Hippocampal formation (tissue), 2 donors: ENCODE data around the gene ETF1.
"Not testable (repeated sequence)": the region's sequence is repeated elsewhere in the genome, so short reads cannot be mapped to it uniquely, and the experiment has no call there.

Experiments
- DNase-seq, 2 donors: peaks; one replicate each; lab custom pipeline; 2025; lab: John Stamatoyannopoulos, UW

ETF1 gene

DNA sequence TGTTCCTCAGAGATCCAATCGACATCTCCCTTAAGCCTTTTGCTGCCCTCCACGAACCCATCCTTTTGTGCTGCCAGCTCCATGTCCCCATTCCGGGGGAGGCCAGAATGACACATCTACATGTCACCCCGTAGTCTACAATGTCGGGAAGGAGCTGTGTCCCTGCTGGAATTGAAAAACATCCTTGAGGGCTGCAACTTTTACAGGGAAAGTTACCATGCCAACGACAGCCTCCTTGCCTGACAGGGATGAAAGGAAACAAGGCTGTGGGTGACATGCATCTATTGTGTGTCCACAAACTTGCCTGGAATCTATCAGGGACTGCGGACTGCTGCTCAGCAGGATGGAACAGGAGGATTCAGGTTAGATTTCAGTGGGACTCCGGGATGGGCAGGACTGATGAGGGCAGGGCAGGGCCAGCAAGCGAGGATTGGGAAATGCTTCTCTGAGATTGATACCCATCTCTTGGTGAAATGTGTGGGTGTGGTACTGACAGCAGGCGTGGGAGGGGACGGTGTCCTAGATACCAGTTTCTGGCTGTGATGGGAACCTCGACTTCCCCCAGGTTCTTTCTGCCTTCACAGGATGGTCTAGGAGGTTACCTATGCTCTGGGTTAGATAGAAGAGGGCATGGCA lies 52.3 kb downstream of the ETF1 start:
- no peak for DNase-seq

DNA sequence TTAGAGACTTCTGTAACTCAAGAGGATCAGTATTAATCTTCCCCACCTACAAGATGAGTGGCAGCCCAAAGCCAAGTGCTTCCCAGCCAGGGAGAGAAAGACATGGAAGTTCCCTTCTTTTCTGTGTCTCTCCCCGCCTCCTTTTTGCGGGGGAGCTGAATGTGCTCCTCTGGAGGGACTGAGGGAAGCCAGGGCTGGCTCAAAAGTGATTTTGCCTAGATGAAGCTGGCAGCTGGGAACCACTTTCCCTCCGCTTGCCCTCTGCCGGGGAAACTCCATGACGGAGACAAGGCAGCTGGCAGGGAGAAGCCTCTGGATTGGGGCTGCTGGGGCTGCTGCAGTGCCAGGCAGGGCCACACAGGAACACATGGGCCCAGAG lies 53.4 kb downstream of the ETF1 start:
- peak; percentile 19 to 38 for DNase-seq

DNA sequence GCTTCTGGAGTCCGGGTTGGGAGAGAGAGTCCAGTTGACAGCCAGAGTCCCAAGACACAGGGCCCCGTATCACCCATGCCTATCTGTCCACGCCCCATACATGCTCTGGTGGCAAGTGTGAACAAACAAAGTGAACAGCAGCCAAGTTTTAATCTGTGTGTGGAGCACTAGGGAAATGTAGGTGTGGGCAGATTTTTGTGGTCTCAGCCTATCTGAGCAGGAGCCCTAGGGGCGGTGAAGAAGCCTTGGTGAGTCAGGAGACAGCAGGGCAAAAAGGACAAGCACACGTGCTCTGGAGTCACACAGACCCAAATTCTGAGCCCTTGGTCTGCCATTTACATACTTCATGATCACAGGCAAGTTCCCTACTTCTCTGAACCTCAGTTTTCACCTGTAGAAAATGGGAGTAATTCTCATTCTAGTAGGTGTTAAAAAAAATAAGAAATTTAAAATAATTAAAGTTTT lies 54.5 kb downstream of the ETF1 start:
- DNase-seq, result no peak

DNA sequence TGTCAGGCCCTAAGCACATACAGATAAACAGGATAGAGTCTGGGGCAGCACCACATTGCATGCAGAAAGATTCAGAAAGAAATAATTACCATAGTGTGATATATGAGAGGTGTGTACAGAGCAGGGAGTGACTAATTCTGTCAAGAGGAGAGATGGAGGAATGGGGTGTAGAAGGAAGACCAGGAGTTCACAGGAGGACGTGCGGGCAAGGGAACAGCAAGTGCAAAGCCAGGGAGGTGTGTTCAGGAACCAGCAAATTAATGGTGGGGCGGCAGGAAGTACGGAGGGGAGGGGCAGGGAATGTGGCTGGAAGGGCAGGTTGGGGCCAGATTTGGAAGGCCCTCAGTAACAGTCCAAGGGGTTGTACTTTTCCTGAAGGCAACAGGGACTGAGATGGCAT lies 60.4 kb downstream of the ETF1 start:
- no peak for DNase-seq

DNA sequence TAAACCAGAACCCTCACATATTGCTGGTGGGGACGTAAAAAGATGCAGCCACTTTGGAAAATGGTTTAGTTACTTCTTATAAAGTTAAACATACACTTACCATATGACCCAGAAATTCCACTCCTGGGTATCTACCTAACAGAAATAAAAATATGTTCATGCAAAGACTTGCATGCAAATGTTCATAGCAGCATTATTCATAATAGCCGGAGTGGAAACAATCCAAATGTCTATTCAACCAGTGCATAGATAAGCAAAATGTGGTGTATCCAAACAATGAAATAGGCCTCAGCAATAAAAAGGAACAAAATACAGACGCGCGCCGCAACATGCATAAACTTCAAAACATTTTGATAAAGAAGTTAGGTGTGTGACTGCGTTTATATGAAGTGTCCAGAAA lies 66.1 kb downstream of the ETF1 start:
- no peak for DNase-seq

DNA sequence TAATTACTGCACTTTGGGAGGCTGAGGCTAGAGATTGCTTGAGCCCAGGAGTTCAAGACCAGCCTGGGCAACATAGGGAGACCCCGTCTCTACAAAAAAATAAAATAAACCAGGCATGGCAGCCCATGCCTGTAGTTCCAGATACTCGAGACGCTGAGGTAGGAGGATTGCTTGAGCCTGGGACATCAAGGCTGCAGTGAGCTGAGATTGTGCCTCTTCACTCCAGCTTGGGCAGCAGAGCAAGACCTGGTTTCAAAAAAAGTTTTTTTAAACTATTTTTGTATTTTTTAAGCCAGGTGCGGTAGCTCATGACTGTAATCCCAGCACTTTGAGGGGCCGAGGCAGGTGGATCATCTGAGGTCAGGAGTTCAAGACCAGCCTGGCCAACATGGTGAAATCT lies 69.9 kb downstream of the ETF1 start:
- not testable (repeated sequence) for DNase-seq

DNA sequence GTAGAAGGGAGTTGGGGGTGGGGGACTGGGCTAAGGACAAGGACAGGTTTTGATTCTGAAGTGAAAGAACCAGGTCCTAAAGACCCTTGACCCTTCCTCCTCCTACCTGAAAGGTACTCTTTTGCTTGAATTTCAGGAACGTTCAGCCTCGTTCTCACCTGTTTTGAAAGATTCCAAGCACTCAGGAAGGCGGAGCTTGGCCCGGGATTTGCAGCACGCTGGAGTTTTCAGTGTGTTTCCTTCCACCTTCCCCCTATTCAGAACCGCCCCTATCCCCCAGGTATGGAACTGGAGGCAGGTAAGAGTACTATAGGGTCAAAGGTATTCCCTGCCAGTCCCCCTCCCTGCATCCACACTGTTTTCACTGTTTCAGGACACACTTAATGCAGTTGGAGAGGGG lies 70.7 kb downstream of the ETF1 start:
- no peak for DNase-seq

DNA sequence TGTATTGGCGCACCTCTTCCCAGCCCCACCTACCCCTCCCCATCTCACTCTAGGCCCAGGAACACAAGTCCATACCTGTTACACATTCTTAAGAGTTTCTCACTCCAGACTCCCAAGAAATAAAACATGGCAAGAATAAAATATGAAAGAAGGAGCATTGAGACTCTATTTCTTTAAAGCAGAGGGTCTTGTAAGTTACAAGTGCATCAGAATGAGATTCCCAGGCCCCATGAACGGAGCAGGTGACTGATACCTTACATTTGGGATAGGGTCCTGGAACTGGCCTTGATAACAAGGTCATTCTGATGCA lies 72.0 kb downstream of the ETF1 start:
- DNase-seq, result no peak

DNA sequence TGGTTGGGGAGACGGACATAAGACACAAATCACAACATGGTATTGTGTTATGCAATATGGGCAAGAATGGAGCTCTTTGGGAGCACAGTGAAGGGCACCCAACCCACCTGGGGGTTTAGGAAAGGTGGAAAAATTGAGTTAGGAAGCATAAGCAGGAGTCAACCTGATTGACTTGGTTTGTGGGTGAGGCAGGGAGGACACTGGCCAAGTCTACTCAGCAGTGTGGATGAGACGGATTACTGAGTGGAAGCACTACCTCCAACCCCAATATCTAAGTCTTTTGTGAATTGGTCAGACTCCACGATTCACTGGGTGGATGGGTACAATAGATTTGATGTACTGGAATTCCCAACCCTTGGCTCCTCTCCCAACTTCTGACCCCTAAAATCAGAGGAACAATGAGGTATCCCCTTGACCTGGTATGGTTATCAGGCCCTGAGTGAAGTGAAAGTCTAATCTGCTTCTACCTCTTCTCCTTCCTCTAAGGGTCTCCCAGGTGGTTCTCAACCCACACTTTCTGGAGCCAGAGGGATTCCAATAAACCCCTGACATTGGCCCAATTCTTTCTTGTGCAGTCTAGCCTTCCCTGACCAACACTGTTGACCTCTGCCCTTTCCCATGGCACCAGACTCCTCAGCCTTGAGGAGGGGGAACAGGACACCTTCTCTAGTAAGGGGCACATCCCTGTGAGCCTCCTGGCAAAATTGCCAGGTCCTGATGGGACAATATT lies 72.5 kb downstream of the ETF1 start:
- DNase-seq, result no peak

DNA sequence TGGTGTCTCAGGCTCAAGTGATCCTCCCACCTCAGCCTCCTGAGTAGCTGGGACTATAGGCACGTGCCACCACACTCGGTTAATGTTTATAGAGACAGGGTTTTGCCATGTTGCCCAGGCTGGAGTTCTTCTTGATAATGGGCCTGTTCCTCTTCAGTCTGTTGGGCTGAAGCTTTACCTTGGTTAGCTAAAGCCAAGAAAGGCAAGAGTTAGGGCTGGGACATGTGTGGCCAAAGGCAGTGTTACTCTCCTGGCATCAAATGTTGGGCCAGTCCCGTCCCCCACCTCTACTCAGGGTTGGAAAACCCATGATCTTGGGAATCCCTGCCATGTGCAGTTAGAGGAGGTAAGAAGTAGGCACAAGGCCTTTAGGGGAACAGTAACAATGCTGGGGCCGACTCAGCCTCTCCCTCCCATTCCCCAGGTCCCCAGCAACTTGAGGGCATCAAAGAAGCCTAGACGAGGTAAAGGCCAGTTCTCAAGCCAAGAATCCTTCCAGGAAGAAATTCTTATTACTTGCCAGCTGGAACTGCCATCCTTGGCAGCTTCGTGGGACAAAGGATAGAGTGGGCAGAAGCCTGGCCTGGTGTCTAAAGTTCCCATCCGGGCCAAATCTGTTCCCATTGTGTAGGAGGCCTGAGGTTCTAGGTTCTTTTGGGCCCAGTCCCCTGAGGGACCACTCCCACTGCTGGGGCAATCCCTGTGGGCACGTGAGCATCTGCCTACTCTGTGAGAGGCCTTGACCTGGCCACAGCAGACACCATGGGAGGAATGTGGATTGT lies 73.3 kb downstream of the ETF1 start:
- DNase-seq, result no peak

DNA sequence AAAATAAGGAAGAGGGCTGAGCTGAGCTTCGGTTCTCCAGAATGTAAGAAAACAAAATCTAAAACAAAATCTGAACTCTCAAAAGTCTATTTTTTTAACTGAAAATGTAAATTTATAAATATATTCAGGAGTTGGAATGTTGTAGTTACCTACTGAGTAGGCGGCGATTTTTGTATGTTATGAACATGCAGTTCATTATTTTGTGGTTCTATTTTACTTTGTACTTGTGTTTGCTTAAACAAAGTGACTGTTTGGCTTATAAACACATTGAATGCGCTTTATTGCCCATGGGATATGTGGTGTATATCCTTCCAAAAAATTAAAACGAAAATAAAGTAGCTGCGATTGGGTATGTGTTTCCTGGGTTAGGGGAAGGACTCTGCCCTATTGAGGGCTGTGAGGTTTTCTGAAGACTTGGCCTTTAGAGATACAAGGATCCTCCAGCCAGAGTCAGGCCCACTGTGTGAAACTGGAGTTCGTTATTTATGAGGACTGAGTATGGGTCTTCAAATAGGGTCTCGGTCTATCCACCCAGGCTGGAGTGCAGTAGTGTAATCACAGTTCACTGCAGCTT lies 74.0 kb downstream of the ETF1 start:
- no peak for DNase-seq

DNA sequence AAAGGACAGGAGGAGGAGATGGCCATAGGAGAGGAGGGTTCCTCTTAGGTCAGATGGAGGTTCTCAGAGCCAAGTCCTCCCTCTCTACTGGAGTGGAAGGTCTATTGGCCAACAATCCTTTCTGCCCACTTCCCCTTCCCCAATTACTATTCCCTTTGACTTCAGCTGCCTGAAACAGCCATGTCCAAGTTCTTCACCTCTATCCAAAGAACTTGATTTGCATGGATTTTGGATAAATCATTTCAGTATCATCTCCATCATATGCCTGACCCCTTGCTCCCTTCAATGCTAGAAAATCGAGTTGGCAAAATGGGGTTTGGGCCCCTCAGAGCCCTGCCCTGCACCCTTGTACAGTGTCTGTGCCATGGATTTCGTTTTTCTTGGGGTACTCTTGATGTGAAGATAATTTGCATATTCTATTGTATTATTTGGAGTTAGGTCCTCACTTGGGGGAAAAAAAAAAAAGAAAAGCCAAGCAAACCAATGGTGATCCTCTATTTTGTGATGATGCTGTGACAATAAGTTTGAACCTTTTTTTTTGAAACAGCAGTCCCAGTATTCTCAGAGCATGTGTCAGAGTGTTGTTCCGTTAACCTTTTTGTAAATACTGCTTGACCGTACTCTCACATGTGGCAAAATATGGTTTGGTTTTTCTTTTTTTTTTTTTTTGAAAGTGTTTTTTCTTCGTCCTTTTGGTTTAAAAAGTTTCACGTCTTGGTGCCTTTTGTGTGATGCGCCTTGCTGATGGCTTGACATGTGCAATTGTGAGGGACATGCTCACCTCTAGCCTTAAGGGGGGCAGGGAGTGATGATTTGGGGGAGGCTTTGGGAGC lies 74.7 kb downstream of the ETF1 start:
- DNase-seq, result no peak

DNA sequence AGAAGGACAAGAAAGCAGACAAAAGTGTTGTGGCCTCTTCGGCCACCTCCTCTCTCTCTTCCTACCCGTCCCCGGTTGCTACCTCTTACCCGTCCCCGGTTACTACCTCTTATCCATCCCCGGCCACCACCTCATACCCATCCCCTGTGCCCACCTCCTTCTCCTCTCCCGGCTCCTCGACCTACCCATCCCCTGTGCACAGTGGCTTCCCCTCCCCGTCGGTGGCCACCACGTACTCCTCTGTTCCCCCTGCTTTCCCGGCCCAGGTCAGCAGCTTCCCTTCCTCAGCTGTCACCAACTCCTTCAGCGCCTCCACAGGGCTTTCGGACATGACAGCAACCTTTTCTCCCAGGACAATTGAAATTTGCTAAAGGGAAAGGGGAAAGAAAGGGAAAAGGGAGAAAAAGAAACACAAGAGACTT lies 75.3 kb downstream of the ETF1 start:
- DNase-seq, result no peak

DNA sequence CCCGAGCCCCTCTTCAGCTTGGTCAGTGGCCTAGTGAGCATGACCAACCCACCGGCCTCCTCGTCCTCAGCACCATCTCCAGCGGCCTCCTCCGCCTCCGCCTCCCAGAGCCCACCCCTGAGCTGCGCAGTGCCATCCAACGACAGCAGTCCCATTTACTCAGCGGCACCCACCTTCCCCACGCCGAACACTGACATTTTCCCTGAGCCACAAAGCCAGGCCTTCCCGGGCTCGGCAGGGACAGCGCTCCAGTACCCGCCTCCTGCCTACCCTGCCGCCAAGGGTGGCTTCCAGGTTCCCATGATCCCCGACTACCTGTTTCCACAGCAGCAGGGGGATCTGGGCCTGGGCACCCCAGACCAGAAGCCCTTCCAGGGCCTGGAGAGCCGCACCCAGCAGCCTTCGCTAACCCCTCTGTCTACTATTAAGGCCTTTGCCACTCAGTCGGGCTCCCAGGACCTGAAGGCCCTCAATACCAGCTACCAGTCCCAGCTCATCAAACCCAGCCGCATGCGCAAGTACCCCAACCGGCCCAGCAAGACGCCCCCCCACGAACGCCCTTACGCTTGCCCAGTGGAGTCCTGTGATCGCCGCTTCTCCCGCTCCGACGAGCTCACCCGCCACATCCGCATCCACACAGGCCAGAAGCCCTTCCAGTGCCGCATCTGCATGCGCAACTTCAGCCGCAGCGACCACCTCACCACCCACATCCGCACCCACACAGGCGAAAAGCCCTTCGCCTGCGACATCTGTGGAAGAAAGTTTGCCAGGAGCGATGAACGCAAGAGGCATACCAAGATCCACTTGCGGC lies 75.9 kb downstream of the ETF1 start:
- DNase-seq, result no peak

DNA sequence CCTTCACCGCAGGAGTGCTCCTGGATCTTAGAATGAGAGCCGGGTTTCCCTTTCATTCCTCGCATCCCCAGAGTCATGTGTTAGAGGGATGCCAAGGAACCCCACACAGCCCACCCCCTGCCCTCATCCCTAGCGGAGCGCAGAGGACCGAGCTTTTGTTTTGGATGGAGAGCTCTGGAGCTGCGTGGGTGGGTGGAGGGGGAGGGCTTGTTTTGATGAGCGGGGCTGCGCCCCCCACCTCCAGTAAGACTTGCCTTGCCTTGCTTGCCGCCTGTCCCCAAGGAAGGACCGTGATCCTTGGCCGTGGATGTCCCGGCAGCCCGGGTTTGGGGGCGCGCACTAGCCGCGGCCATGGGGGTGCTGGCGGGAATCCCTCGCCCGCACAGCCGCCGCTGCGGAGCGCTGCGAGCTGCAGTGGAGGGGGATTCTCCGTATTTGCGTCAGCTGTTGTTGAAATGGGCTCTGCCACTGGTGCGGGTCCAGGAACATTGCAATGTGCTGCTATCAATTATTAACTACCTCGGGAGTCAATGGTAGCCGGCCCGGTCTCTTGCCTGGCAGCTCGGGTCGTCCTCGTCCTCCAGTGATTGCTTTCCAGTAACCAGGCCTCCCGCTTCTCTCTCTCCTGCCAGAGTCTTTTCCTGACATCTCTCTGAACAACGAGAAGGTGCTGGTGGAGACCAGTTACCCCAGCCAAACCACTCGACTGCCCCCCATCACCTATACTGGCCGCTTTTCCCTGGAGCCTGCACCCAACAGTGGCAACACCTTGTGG lies 76.7 kb downstream of the ETF1 start:
- DNase-seq, result no peak

DNA sequence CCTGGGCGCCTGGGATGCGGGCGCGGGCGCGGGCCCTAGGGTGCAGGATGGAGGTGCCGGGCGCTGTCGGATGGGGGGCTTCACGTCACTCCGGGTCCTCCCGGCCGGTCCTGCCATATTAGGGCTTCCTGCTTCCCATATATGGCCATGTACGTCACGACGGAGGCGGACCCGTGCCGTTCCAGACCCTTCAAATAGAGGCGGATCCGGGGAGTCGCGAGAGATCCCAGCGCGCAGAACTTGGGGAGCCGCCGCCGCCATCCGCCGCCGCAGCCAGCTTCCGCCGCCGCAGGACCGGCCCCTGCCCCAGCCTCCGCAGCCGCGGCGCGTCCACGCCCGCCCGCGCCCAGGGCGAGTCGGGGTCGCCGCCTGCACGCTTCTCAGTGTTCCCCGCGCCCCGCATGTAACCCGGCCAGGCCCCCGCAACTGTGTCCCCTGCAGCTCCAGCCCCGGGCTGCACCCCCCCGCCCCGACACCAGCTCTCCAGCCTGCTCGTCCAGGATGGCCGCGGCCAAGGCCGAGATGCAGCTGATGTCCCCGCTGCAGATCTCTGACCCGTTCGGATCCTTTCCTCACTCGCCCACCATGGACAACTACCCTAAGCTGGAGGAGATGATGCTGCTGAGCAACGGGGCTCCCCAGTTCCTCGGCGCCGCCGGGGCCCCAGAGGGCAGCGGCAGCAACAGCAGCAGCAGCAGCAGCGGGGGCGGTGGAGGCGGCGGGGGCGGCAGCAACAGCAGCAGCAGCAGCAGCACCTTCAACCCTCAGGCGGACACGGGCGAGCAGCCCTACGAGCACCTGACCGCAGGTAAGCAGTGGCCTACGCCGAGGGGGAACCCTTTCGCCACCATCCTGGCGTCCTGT lies 77.5 kb downstream of the ETF1 start, which contains the start of gene EGR1:
Gene EGR1 (plus strand): TSS at position 219 of the 864 bp plus-strand sequence. CDS start 283 bp downstream, at position 502.
- peak; percentile 97 to 98 for DNase-seq

DNA sequence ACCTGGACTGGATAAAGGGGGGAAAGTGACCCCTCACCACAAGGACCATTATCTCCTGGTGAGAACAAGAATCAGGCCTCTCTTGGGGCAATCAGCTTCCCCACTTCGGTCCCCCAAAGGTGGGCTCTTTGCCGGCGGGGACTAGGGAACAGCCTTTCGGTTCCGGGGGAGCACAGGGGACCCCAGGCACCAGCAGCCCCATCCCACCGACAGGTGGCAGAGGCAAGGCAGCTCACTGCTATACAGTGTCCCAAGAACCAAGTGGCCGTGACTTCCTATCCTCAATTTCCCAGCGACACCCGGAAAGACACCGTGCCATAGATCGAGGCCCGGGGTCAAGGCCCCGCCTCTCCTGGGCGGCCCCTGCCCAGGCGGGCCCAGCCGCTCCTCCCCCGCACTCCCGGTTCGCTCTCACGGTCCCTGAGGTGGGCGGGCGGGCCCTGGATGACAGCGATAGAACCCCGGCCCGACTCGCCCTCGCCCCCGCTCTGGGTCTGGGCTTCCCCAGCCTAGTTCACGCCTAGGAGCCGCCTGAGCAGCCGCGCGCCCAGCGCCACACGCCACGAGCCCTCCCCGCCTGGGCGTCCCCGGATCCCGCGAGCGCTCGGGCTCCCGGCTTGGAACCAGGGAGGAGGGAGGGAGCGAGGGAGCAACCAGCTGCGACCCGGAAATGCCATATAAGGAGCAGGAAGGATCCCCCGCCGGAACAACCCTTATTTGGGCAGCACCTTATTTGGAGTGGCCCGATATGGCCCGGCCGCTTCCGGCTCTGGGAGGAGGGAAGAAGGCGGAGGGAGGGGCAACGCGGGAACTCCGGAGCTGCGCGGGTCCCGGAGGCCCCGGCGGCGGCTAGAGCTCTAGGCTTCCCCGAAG lies 78.4 kb downstream of the ETF1 start:
- peak; percentile 98 for DNase-seq

DNA sequence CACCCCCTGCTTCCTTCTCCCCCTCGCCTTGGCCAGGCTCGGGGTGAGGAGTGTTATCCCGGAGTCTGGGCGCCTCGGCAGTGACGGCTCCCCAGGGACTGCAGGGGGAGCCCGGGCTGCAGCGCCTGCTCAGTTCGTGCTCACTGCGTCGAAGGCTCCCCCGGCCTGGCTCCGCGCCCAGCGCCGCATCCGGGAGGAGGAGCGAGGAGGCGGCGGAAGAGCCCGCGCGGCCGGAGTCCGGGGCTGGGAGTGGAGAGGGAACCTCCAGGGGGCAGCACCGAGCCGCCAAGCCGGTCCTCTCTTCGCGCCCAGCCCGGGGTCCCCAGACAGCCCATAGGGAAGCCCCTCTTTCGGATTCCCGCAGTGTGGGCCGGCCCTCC lies 79.0 kb downstream of the ETF1 start:
- peak; percentile 89 for DNase-seq
